HS-27A (cell line): ENCODE results near the gene SLC25A42.
"Not testable (repeated sequence)": the region's sequence is repeated elsewhere in the genome, so short reads cannot be mapped to it uniquely, and the experiment has no call there.

Experiments used
- DNase-seq: peaks from one replicate; pipeline ENCODE4 v3.0.0-alpha.2; 2012; ENCODE audit warnings: low read depth, missing footprints

The SLC25A42 gene

GRCh38 chr19:19068659-19069654 lies 5.2 kb downstream of the SLC25A42 start:
- no peak for DNase-seq

- DNase-seq: no peak
Measured at GRCh38 chr19:19071897-19072296, 8.1 kb downstream of the SLC25A42 start.

DNA sequence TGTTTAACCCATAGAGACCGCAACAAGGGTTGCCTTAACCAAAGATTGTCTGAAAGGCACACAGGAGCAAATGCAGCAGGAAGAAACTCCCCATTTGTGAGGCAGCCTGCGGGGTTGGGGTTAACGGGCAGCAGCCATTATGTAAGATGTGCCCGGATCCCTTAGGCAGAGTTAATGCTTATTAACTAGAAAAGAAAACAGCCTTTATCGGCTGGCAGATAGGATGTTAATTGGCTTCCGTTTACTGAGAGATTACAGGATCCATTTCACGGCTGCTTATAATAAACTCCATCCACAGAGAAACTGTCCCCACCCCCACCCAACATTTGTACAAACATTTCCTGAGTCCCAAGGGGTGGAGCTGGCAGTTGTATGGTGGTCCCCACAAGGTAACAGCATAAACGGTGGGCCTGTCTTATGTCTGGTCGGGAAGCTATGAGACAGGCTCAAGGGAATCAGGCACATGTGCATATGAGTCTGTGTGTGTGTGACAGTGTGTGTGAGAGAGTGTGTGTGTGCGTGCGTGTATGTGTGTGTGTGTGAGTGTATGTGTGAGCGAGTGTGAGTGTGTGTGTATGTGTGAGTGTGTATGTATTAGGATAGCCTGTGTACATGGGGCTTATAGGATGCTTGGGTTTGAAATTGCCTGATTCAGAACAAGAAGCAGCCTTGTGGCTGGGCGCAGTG lies 10.5 kb downstream of the SLC25A42 start:
- no peak for DNase-seq

GRCh38 chr19:19075126-19075525 lies 11.3 kb downstream of the SLC25A42 start:
- DNase-seq: no peak

- DNase-seq: no peak
Measured at GRCh38 chr19:19076476-19076875, 12.7 kb downstream of the SLC25A42 start.

GRCh38 chr19:19077103-19077502 lies 13.3 kb downstream of the SLC25A42 start:
- no peak for DNase-seq

DNA sequence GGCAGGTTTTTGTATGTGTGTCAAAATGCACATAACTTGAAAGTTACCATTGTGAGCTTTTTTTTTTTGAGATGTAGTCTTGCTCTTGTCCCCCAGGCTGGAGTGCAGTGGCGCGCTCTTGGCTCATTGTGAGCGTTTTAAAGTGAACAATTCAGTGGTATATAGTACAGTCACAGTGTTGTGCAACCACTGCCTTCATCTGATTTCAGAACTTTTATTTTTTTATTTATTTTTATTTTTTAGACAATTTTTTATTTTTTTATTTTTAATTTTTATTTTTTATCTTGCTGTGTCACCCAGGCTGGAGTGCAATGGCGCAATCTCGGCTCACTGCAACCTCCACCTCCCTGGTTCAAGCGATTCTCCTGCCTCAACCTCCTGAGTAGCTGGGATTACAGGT lies 15.0 kb downstream of the SLC25A42 start:
- no peak for DNase-seq

DNA sequence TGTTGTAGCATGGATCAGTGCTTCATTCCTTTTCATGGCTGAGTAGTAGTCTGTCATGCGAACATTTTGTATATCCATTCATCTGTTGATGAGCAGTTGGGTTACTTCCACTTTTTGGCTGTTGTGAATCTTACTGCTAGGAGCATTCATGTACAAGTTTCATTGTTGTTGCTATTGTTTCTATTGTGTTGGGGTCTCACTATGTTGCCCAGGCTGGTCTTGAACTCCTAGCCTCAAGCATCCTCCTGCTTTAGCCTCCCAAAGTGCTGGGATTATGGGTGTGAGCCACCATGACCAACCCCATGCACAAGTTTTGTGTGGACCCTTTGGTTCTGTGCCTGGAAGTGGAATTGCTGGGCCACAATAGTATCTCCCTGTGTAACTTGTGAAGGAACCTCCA lies 15.8 kb downstream of the SLC25A42 start:
- DNase-seq: no peak

- DNase-seq: no peak
Measured at GRCh38 chr19:19081642-19082151, 17.9 kb downstream of the SLC25A42 start.

DNA sequence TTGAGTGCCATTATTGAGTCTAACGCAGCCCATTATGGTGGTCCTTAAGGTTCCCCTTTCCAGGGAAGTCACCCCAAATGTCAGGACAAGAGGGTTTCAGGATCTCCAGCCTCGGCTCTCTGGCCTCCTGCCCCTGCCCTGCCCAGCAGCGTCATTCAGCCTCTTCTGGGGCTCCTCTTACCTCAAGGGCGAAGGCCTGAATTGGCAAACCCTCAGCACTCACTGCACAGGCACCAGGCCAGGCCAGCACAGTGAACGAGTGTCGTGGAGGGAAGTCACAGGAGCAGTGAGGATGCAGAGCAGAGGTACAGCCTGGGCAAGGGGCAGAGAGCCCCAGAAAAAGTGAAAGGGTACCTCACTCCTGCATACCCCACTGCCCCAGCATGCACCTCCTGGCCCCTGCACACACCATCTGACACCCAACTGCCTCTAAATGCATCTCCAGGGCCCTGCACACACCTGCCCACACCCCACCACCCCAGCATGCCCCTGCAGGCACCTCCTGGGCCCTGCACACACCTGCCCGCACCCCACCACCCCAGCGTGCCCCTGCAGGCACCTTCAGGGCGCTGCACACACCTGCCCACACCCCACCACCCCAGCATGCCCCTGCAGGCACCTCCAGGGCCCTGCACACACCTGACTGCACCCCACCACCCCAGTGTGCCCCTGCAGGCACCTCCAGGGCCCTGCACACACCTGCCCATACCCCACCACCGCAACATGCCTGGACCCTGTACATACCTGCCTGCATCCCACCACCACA lies 19.8 kb downstream of the SLC25A42 start:
- DNase-seq: no peak

- DNase-seq: no peak
Measured at GRCh38 chr19:19087676-19088075, 23.9 kb downstream of the SLC25A42 start.

DNA sequence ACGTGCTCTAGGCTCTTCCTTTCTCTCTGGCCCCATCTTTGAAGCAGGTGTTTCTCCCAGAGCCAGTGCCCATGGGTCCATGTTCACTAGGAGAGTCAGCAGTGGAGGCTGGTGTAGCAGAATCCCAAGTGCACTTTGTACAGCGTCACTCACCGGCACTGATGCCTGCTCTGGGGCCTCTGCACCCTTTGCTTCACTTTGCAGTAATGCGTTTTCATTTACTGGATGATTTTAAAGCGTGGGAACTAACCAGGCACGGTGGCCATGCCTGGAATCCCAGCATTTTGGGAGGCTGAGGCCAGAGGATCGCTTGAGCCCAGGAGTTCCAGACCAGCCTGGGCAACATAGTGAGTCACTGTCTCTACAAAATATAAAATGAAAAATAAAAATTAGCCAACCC lies 30.7 kb downstream of the SLC25A42 start:
- no peak for DNase-seq

DNA sequence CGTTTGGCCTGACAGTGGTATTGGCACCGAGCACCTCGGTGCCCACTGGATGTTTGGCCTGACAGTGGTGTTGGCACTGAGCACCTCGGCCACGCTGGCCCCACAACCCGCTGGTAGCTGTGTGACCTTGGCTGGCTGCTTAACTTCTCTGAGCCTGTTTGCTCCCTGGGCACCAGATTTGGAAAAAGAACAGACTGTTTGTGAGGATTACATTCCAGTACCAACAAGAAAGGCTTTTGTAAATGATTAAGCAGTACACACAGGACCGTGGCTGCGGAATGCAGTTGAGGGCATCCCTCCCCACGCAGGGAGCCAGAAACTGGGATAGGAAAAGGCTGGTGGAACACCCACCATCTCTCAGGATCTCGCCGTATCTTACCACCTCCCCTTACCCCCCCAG lies 31.9 kb downstream of the SLC25A42 start:
- DNase-seq: no peak

DNA sequence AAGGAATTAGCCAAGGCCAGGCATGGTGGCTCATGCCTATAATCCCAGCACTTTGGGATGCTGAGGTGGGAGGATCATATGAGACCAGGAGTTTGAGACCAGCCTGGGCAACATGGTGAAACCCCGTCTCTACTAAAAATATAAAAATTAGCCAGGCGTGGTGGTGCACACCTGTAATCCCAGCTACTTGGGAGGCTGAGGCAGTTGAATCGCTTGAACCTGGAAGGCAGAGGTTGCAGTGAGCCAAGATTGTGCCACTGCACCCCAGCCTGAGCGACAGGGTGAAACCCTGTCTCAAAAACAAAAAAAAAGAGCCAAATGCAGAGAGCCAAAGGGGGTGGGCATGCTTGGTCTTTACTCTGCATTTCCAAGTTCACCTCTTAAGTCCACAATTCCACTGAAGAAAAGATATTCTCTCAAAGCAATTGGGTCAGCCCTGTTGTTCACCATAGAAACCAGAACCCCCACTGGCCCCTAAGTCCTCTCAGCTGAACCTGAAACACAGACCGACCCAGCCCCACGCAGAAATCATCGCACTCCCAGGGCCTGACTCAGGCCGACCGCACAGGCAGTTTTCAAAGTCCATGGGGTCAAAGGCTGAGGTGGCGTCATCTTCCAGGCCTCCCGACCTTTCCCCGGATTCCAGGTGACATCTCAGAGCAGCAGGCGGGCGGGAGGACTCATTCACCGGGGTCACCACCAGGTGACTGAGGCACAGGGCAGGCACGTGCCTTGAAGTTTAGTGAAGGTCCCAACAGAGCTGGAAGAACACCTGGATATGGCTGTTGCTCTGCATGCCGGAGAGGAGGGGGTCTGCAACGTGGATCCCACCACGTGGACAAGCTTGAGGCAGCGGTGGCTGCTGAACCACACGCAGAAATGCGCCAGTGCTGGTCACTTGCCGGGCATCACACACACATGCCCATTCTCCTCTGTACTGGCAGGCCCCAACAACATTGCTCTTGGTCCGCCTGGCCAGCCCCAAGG lies 33.1 kb downstream of the SLC25A42 start:
- no peak for DNase-seq

DNA sequence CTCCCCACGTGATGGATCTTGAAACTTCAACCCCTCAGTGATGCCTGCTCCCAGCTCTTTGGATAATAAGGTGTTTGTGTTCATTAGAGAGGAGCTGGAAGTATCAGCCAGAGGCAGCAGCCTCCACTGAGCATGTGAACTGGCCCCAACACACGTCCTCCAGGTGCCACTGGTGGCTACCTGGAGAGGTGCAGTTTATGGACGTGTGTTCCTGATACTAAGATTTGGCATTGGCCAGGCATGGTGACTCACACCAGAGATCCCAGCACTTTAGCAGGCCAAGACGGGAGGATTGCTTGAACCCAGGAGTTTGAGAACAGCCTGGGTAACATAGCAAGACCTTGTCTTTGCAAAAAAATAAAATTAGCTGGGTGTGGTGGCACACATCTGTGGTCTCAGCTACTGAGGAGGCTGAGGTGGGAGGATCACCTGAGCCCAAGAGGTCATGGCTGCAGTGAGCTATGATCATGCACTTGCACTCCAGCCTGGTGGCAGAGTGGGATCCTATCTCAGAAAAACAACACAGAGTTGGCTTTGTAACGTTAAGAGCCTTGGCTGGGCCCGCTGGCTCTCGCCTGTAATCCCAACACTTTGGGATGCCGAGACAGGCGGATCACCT lies 34.4 kb downstream of the SLC25A42 start:
- DNase-seq: no peak

- no peak for DNase-seq
Measured at GRCh38 chr19:19098703-19099632, 35.2 kb downstream of the SLC25A42 start.

GRCh38 chr19:19101540-19101939 lies 37.7 kb downstream of the SLC25A42 start:
- DNase-seq: no peak

DNA sequence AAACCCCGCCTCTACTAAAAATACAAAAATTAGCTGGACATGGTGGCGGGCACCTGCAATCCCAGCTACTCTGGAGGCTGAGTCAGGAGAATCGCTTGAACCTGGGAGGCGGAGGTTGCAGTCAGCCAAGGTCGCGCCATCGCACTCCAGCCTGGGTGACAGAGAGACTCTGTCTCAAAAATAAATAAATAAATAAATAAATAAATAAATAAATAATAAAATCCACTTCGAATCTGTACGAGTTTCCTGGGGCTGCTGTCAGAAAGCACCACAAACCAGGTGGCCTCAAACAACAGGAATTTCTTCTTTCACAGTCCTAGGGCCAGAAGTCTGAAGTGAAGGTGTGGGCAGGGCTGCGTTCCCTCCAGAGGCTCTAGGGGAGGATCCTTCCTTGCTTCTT lies 38.8 kb downstream of the SLC25A42 start:
- DNase-seq: not testable (repeated sequence)

DNA sequence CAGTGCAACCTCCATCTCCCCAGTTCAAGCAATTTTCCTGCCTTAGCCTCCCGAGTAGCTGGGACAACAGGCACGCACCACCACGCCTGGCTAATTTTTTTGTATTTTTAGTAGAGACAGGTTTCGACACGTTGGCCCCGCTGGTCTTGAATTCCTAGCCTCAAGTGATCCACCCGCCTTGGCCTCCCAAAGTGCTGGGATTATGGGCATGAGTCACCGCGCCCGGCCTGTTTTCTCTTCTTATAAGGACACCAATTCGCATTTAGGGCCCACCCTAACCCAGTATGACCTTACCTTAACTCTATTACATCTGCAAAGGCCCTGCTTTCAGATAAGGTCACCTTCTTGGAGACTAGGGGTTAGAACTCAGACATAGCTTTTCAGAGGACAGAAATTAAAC lies 39.4 kb downstream of the SLC25A42 start:
- DNase-seq: no peak
